Stimulated activated CD8-positive, alpha-beta memory T cell treated with anti-CD3 and anti-CD28 coated beads, Interleukin-4, amount 100 ng/mL, for 4 hours (primary cell): ENCODE measurements around the gene PRKCZ.

Experiments used
- DNase-seq, 2 donors: peaks; one replicate each; pipeline ENCODE4 v3.0.0-alpha.2; 2020; ENCODE audit warnings: low read depth in 2 of 2, low spot score in 1 of 2

Gene PRKCZ

GRCh38 chr1:2154022-2154421 lies 103.8 kb downstream of the PRKCZ start:
- no peak for DNase-seq

DNA sequence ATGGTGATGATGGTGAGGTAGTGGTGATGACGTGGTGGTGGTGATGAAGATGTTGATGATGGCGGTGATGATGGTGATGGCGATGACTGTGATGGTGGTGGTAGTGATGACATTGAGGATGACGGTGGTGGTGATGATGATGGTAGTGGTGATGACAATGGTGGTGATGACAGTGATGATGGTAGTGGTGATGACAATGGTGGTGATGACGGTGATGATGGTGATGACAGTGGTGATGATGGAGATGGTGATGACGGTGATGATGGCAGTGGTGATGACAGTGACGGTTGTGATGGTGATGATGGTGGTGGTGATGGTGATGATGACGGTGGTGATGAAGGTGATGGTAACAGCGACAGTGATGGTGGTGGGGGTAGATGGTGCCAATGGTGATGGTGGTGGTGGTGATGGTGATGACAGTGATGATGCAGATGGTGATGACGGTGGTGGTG lies 105.0 kb downstream of the PRKCZ start:
- no peak for DNase-seq

- DNase-seq = no peak
Observed at GRCh38 chr1:2155788-2156187, 105.6 kb downstream of the PRKCZ start.

DNA sequence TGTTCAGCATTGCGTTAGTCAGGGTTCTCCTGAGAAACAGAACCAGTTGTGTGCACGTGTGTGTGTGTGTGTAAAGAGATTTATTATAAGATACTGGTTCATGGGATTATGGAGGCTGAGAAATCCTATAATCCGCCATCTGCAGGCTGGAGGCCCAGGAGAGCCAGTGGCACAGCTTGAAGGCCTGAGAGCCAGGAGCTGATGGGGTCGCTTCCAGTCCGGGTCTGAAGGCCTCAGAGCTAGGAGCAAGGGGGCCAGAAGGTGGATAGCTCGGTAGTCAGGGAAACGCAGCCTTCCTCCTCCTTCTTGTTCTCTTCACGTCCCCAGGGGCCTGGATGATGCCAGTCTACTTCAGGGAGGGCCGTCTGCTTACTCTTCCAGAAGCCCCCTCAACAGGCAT lies 106.7 kb downstream of the PRKCZ start:
- no peak for DNase-seq

DNA sequence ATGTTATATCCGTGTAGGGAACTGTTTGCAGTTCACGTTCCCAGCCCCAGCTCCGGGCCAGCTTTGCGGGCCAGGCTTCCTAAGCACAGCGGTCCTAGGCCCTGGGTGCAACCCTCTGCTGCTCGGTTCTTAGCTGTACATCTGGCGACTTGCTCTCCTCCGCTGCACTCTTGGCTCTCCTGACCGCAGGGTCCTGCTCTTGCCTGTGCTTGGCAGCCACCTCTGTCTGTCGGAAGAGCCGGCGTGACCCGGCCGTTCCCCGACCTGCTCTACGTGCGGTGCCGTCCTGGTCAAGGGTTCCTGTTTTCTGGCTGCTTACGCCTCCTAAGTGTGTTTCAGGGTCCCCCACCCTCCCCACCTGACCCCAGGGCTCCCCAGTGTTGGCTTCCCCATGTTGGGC lies 107.6 kb downstream of the PRKCZ start:
- DNase-seq = no peak

DNA sequence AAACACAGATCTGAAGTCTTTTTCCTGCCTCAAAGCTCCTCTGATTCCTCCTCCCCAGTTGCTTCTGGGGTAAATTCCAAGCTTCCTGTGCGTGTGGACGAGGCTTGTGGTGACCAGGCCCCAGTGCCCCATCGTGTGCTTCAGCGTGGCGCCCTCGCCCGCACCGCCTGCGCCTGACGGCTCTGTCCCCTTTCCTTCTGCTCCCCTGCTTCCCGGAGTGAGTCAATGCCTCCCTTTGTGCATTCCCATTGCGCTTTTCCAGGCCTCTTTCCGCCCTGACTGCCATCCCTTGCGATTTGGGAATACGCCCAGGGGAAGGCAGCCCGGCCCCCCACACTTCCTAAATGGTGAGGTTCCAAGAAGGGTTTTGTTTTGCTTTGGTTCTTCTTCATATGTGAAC lies 108.1 kb downstream of the PRKCZ start:
- DNase-seq = no peak

DNA sequence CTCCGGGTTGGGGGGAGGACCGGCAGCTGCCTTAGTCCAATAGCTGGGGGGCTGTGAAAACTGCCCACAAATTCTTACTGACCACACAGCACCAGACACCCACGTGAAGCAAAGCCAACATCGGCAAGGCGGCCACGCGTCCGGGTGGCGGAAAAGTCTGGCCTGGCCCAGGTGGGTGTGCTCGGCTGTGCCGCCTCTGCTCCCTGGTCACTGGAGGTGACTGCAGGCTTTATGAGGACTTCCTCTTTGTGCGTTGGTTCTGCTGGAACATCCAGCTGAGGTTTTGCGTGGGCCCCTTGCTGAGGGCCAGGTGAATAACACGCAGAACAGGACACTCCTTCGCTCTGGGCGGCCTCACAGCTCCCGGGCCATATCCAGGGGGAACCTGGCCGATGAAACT lies 108.9 kb downstream of the PRKCZ start:
- no peak for DNase-seq

DNA sequence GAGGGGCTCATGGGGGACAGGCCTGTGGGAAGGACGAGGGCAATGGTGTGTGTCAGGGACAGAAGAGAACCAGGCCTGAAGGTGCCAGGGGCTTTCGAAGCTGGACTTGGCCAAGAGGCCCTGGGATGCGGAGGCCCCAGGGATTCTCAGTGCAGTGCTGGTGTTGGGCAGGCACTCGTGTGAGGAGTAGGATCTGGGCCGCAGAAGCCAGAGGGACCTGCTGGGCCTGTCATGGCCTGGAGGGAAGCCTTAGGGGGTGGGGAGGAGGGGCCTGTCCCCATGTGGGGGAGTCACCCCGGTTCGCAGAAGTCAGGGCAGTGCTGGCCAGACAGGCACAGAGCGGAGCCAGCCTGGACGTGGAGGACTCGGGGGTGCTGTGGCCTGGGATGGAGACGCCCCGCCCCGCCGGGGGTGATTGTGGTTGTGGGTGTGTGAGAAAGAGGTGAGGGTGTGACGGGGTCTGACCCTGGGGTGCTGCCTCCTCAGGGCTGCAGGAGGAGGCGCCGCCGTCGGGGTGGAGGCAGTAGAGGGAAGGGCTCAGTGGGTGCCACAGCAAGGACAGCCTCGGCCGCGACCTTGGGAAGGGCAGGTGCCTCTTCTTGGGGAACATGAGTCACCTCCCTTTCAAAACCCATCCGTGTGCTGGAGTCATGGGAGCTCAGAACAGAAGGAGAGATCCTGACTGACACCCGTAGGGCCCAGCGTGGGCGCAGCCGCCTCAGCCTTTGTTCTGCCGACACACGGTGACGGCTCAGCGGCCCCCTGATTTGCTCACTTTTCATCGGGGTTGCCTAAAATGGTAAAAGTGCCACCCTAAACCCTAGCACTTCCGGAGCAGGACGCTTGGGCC lies 110.5 kb downstream of the PRKCZ start:
- DNase-seq = no peak

GRCh38 chr1:2163205-2163604 lies 113.0 kb downstream of the PRKCZ start:
- DNase-seq = no peak

GRCh38 chr1:2165646-2166045 lies 115.4 kb downstream of the PRKCZ start:
- no peak for DNase-seq

- no peak for DNase-seq
Observed at GRCh38 chr1:2166254-2166653, 116.0 kb downstream of the PRKCZ start.

- no peak for DNase-seq
Observed at GRCh38 chr1:2166695-2167094, 116.5 kb downstream of the PRKCZ start.

DNA sequence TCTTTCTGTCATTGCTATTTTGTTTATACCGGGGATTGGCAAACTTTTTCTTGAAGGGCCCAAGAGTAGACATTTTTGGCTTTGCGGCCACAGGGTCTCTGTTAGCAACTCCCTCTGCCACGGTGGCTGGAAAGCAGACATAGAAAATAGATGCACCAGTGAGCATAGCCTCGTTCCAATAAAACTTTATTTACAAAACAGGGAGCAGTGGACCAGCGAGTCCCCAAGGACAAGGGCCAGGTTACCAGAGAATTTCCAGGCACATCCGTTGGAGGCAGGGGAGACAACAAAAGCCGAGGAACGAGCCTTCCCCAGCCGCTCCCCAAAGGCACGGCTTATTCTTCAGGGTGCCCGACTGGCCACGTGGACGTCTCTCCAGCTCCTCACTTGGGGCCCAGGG lies 117.9 kb downstream of the PRKCZ start:
- DNase-seq = no peak

DNA sequence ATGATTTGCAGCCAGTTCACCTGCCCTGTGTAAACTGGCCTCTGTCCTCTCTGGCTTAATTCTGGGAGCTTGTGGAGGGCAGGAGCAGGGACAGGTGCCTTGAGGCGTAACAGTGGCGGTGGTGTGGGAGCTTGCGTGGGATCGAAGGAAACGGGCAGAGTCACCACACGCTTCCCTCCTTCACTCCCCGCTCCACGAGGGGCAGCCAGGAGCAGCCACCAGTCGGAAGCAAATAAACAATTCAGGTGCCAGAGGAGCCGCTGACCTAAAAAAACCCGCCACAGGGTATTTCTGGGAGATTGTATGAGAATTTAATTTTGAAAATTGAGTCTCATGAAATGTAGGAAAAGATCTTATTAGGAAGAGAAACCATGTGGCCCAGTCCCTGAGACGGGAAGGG lies 118.3 kb downstream of the PRKCZ start:
- DNase-seq = no peak

DNA sequence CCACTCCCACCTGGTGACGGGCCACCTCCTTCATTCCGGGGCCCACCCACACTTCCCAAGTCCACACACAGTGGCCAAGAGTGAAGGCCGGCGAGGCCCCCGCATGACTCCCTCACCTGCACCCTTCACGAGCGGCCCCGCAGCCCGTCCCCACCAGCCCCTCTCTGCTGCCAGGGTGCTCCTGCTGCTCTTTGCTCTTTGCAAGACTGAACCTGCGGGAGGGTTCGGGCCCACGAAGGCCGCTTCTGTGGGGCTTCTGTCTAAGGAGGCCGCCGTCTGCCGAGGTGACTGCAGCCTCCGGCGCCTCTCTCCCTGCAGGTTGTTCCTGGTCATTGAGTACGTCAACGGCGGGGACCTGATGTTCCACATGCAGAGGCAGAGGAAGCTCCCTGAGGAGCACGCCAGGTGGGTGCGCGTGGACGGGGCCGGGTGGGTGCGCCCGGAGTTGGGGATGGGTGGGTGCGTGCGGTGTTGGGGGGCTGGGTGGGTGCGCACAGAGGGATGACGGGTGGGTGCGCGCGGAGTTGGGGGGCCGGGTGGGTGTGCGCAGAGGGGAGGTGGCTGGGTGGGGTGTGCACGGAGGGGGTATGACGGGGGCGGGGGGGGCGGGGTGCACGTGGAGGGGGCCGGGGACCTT lies 119.1 kb downstream of the PRKCZ start:
- no peak for DNase-seq

GRCh38 chr1:2170211-2170610 lies 120.0 kb downstream of the PRKCZ start:
- DNase-seq = no peak

DNA sequence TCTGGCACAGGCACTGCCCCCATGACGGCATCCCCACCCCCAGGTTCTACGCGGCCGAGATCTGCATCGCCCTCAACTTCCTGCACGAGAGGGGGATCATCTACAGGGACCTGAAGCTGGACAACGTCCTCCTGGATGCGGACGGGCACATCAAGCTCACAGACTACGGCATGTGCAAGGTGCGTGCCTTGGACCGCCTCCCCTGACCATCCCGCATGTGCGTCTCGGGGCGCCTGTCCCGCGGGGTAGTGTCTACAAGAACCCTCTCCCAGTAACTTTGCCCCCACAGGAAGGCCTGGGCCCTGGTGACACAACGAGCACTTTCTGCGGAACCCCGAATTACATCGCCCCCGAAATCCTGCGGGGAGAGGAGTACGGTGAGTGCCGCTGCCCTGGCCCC lies 121.8 kb downstream of the PRKCZ start:
- DNase-seq = no peak

- no peak for DNase-seq
Observed at GRCh38 chr1:2172551-2173146, 122.4 kb downstream of the PRKCZ start.

- no peak for DNase-seq
Observed at GRCh38 chr1:2173546-2174347, 123.5 kb downstream of the PRKCZ start.

DNA sequence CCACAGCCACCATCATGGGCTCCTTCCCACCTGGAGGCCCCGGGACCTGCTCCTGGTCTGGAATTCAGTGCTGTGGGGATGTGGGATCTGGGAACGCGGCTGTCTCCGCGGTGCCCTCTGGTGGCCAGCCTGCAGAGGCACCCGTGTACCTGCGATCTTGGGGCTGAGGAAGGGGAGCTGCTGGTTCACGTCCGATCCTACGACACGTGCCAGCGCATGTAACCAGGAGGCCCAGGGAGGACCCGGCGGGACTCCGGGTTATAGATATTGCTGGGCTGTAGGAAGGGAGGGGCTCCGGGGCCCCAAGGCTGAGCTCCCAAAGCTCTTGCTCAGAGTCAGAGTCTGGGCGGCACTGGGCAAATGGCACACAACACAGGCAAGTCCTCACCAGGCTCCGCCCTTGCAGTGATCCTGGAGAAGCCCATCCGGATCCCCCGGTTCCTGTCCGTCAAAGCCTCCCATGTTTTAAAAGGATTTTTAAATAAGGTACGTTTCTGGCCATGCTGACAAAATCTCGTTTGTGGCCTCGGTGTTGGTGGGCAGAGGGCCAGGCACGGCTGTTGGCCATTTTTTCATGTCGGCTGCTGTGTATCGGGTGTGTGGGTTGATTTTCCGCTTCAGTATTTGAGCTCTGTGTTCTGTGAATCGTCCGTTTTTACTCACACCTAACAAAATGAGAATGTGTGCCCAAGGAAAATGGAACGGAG lies 124.3 kb downstream of the PRKCZ start:
- DNase-seq = no peak

DNA sequence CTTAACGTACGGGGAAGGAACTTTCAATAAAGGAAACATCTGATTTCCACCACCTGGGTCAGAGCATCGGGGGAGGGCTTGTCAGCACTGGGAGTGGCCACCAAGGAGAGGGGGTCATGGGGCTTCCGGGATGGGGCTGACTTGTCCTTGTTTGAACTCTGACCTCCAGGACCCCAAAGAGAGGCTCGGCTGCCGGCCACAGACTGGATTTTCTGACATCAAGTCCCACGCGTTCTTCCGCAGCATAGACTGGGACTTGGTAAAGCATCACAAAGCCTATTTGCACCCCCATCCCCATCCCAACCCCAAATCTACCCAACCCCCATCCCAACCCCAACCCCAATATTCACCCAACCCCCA lies 124.8 kb downstream of the PRKCZ start:
- no peak for DNase-seq
